Measurements from ENCODE around the gene SEC61B.

- no peak for TF ChIP-seq STAT5B (CRISPR knock-in tag; IDR thresholded peaks at IDR 0.05)
- TF ChIP-seq, protein P1, sequence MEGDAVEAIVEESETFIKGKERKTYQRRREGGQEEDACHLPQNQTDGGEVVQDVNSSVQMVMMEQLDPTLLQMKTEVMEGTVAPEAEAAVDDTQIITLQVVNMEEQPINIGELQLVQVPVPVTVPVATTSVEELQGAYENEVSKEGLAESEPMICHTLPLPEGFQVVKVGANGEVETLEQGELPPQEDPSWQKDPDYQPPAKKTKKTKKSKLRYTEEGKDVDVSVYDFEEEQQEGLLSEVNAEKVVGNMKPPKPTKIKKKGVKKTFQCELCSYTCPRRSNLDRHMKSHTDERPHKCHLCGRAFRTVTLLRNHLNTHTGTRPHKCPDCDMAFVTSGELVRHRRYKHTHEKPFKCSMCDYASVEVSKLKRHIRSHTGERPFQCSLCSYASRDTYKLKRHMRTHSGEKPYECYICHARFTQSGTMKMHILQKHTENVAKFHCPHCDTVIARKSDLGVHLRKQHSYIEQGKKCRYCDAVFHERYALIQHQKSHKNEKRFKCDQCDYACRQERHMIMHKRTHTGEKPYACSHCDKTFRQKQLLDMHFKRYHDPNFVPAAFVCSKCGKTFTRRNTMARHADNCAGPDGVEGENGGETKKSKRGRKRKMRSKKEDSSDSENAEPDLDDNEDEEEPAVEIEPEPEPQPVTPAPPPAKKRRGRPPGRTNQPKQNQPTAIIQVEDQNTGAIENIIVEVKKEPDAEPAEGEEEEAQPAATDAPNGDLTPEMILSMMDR (IDR thresholded peaks at IDR 0.05 in 2 of 3, conservative IDR thresholded peaks at IDR 0.05 in 1 of 3; ENCODE audit: insufficient read depth in 2 of 3, low read depth in 1 of 3, low read length in 3 of 3) = no peak
- no peak for TF ChIP-seq CREM (IDR thresholded peaks at IDR 0.05; ENCODE audit: low read depth)
- TF ChIP-seq KLF1 (tag; IDR thresholded peaks at IDR 0.05) = no peak
- no peak for TF ChIP-seq HNRNPH1 (optimal IDR thresholded peaks at IDR 0.05; ENCODE audit: low read depth, low read length)
- TF ChIP-seq YY1 (IDR thresholded peaks at IDR 0.05; ENCODE audit: borderline replicate concordance in 1 of 3, control insufficient read depth in 1 of 3, extremely low read depth in 1 of 3, insufficient read depth in 3 of 3, insufficient read length in 1 of 3, insufficient replicate concordance in 2 of 3, low read depth in 1 of 3, low read length in 2 of 3) = no peak
- no peak for TF ChIP-seq TRIM24 (IDR thresholded peaks at IDR 0.05)
- TF ChIP-seq, protein P2, sequence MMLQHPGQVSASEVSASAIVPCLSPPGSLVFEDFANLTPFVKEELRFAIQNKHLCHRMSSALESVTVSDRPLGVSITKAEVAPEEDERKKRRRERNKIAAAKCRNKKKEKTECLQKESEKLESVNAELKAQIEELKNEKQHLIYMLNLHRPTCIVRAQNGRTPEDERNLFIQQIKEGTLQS (IDR thresholded peaks at IDR 0.05) = no peak
- TF ChIP-seq, protein P2 (CRISPR knock-in tag; conservative IDR thresholded peaks at IDR 0.05) = no peak
- no peak for TF ChIP-seq DPF2 (IDR thresholded peaks at IDR 0.05)
- TF ChIP-seq ARNT (IDR thresholded peaks at IDR 0.05) = no peak
- TF ChIP-seq BACH1 (tag; IDR thresholded peaks at IDR 0.05) = no peak
- no peak for TF ChIP-seq RAD51 (IDR thresholded peaks at IDR 0.05; ENCODE audit: borderline replicate concordance, low read depth)
These were observed 41.9 kb upstream of the SEC61B start for GRCh38 chr9:99180199-99180598.
